ENCODE results near the gene CASK. TPM values are rescaled to one million over a fixed set of nuclear protein-coding genes. Genes with fewer than 3 reads are reported as not detected.

Gene CASK
- total RNA-seq, 6 donors from 2014 or later: 25.1 to 61.6 (median 35.3) TPM

DNA sequence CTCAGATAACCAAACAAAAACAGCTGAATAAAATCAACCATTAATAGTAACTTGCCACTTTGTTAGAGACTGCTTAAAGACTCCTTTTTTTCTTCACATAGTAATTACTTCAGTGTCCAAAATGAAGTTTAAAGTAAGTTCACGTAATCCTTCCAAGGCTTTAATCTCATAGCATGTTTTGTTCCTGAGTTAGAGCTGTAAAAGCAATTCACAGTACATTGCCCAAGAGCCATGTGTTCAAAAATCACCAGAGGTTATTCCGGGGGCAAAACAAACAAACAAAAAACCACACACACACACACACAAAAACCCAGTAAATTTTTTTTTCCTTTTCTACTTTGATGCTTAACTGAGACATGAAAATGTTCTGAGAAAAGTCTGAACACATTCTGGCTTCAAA is 193.3 kb downstream of the CASK start:
- no peak for TF ChIP-seq POLR2A (IDR thresholded peaks at IDR 0.05)
- TF ChIP-seq, protein P1, sequence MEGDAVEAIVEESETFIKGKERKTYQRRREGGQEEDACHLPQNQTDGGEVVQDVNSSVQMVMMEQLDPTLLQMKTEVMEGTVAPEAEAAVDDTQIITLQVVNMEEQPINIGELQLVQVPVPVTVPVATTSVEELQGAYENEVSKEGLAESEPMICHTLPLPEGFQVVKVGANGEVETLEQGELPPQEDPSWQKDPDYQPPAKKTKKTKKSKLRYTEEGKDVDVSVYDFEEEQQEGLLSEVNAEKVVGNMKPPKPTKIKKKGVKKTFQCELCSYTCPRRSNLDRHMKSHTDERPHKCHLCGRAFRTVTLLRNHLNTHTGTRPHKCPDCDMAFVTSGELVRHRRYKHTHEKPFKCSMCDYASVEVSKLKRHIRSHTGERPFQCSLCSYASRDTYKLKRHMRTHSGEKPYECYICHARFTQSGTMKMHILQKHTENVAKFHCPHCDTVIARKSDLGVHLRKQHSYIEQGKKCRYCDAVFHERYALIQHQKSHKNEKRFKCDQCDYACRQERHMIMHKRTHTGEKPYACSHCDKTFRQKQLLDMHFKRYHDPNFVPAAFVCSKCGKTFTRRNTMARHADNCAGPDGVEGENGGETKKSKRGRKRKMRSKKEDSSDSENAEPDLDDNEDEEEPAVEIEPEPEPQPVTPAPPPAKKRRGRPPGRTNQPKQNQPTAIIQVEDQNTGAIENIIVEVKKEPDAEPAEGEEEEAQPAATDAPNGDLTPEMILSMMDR (IDR thresholded peaks at IDR 0.05): no peak
- Histone ChIP-seq H3K36me3 (no peaks in the 10 kb centered on the region), H3K27me3 (no peaks in the 10 kb centered on the region), H3K4me1 (no peaks in the 10 kb centered on the region), H3K4me3 (no peak overlapping the region), H3K27ac (no peak overlapping the region), H3K9me3 (no peaks in the 10 kb centered on the region)
- DNase-seq (no peak), ATAC-seq (ENCODE audit: low FRiP score in 2 of 2) (no peak)
- 69 to 76% methylated on average over 2 of the region's 2 CpGs for WGBS, 2 donors

DNA sequence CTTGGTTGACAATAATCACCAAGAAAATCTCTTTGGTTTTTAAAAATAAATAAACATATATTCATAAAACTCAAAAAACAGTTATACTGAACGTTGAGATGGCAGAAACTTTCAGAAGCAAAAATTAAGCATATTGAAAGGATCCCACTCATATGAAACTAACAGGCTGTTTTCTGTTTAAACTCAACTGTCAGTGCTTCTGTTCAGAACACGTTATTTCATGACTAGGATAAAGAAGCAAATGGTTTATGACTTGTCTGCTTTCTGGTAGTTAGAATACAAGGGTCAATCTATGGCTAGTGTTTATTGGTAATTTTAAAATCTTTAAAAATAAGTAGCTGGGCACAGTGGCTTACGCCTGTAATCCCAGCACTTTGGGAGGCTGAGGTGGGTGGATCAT is 195.2 kb downstream of the CASK start:
- Histone ChIP-seq H3K27ac (no peak overlapping the region), H3K9me3 (no peaks in the 10 kb centered on the region), H3K4me3 (no peak overlapping the region), H3K4me1 (no peaks in the 10 kb centered on the region), H3K36me3 (no peaks in the 10 kb centered on the region), H3K27me3 (no peaks in the 10 kb centered on the region)
- 64 to 88% methylated on average over 3 of the region's 3 CpGs for WGBS, 2 donors
- TF ChIP-seq POLR2A (IDR thresholded peaks at IDR 0.05): no peak
- TF ChIP-seq POLR2AphosphoS5 (IDR thresholded peaks at IDR 0.05): no peak
- TF ChIP-seq, protein P1 (IDR thresholded peaks at IDR 0.05): no peak
- no peak for TF ChIP-seq EP300 (IDR thresholded peaks at IDR 0.05)
- ATAC-seq (ENCODE audit: low FRiP score in 2 of 2) (no peak), DNase-seq (no peak)

GRCh38 chrX:41723826-41724225 is 199.5 kb downstream of the CASK start, which contains the start of gene GPR82:
TSS of gene GPR82 (plus strand) at chrX:41724181. CDS start at chrX:41727027, 2,846 bp downstream.
- WGBS, 2 donors: 51 to 80% methylated on average over 2 of the region's 2 CpGs
- Histone ChIP-seq H3K36me3 (no peaks in the 10 kb centered on the region), H3K4me1 (no peaks in the 10 kb centered on the region), H3K27ac (no peak within 1 kb of the TSS), H3K27me3 (no peaks in the 10 kb centered on the region), H3K9me3 (peaks cover 0 to 7% (median 0%) of the 10 kb centered on the region in 4 donors), H3K4me3 (no peak within 1 kb of the TSS)
- ATAC-seq (ENCODE audit: low FRiP score in 2 of 2) (no peak), DNase-seq (no peak)
- no peak for TF ChIP-seq EP300 (IDR thresholded peaks at IDR 0.05)
- TF ChIP-seq, protein P1 (IDR thresholded peaks at IDR 0.05): no peak
- no peak for TF ChIP-seq POLR2A (IDR thresholded peaks at IDR 0.05)
- no peak for TF ChIP-seq POLR2AphosphoS5 (IDR thresholded peaks at IDR 0.05)

GRCh38 chrX:41722816-41723618 is 200.3 kb downstream of the CASK start:
- H3K27ac ChIP-seq: no peak overlapping the region
- 68 to 69% methylated on average over 3 of the region's 3 CpGs for WGBS, 2 donors

More at GRCh38 chrX:41722816-41723618, 200.3 kb downstream of the CASK start:
- no peak for TF ChIP-seq EP300 (IDR thresholded peaks at IDR 0.05)
- TF ChIP-seq, protein P1 (IDR thresholded peaks at IDR 0.05): no peak
- no peak for TF ChIP-seq POLR2A (IDR thresholded peaks at IDR 0.05)
- no peak for TF ChIP-seq POLR2AphosphoS5 (IDR thresholded peaks at IDR 0.05)
- DNase-seq (no peak), ATAC-seq (ENCODE audit: low FRiP score in 2 of 2) (no peak)
- Histone ChIP-seq H3K27me3 (no peaks in the 10 kb centered on the region), H3K4me1 (no peaks in the 10 kb centered on the region), H3K4me3 (no peak overlapping the region), H3K9me3 (peaks cover 0 to 9% (median 0%) of the 10 kb centered on the region in 4 donors), H3K36me3 (no peaks in the 10 kb centered on the region)

All from upper lobe of left lung (tissue), 6 donors.